Cortex of kidney (tissue), 1 donor: ENCODE measurements around the gene RER1.

Source experiments
- DNase-seq: peaks from one replicate; lab custom pipeline; 2025; lab: John Stamatoyannopoulos, UW

Gene RER1

GRCh38 chr1:2389644-2390043 lies 2.0 kb upstream of the RER1 start:
- no peak for DNase-seq

- DNase-seq: no peak
These were observed 379 bp downstream of the RER1 start for GRCh38 chr1:2391931-2392509.

- no peak for DNase-seq
These were observed 1.0 kb downstream of the RER1 start for GRCh38 chr1:2392686-2393085.

GRCh38 chr1:2393471-2393877 lies 1.8 kb downstream of the RER1 start:
- DNase-seq: no peak

GRCh38 chr1:2394220-2394619 lies 2.6 kb downstream of the RER1 start:
- no peak for DNase-seq

GRCh38 chr1:2394761-2395160 lies 3.1 kb downstream of the RER1 start:
- no peak for DNase-seq

GRCh38 chr1:2395245-2395644 lies 3.6 kb downstream of the RER1 start:
- DNase-seq: no peak

GRCh38 chr1:2396059-2396458 lies 4.4 kb downstream of the RER1 start:
- no peak for DNase-seq

GRCh38 chr1:2396476-2396875 lies 4.8 kb downstream of the RER1 start:
- DNase-seq: no peak

GRCh38 chr1:2397007-2397679 lies 5.5 kb downstream of the RER1 start:
- no peak for DNase-seq

- no peak for DNase-seq
These were observed 7.2 kb downstream of the RER1 start for GRCh38 chr1:2398871-2399270.

- no peak for DNase-seq
These were observed 8.4 kb downstream of the RER1 start for GRCh38 chr1:2399890-2400575.

GRCh38 chr1:2400576-2400909 lies 8.9 kb downstream of the RER1 start:
- no peak for DNase-seq

GRCh38 chr1:2400950-2401649 lies 9.5 kb downstream of the RER1 start:
- DNase-seq: no peak

GRCh38 chr1:2402420-2402819 lies 10.8 kb downstream of the RER1 start:
- DNase-seq: no peak

- no peak for DNase-seq
These were observed 11.6 kb downstream of the RER1 start for GRCh38 chr1:2403273-2403672.

- DNase-seq: no peak
These were observed 12.7 kb downstream of the RER1 start for GRCh38 chr1:2404142-2404889.

- DNase-seq: no peak
These were observed 13.4 kb downstream of the RER1 start for GRCh38 chr1:2404890-2405511.

GRCh38 chr1:2405588-2406295 lies 14.1 kb downstream of the RER1 start:
- no peak for DNase-seq

GRCh38 chr1:2406451-2407041 lies 14.9 kb downstream of the RER1 start:
- DNase-seq: no peak
